Measurements from ENCODE around the gene AP4B1. TPM values are rescaled to one million over a fixed set of nuclear protein-coding genes. Genes with fewer than 3 reads are reported as not detected.
"Not testable (repeated sequence)": the region's sequence is repeated elsewhere in the genome, so short reads cannot be mapped to it uniquely, and the experiment has no call there.

The AP4B1 gene
- total RNA-seq = 15.4 TPM
- long read RNA-seq, transcript AP4B1-201 (11 exons, 2,742 nt) = major isoform, 11 of 28 reads
- long read RNA-seq, transcript AP4B1-204 (10 exons, 2,818 nt) = minor isoform, 9 of 28 reads
- long read RNA-seq, partial matches to known transcripts = 4 of 28 reads
- long read RNA-seq, other reads (novel, unspliced or antisense) = 4 of 28 reads

DNA sequence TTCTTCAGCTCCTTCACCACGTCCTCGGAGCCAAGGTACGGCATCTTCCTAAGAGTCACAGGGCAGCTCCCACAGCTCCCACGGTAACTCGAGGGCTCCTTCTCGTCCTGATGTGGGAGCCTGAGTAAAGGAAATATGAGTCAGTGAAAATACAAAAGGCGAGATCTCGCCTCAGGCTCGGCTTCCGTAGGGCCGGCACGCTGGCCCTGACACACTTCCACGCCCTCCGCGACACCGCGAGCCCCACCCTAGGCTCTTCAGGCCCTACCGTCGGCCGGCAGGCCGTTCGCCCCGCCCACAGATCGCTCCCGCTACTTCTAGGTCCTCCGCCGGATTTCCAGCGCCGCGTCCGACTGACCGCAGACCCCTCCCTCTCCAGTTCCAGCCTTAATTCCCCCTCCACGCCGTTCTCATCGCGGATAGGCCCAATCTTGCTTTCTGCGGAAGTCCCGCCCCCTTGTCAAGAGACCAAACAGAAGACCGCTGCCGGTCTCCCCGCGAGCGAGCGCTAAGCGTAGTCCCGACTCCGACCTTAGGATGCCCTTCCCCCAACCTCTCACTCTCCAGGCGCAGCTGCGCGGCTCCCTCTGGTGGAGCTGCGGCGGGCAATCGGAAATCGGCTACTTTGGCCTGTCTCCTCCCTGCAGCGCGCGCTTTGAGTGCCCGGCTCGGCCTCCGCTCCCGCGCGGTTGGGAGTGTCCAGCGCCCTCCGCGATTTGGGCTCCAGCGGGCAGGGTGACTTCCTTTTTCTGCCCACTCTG is at the start of gene AP4B1, which contains the start of gene DCLRE1B:
TSS of gene AP4B1 (minus strand) at position 126 of the 761 bp plus-strand sequence. CDS start at position 44, 82 bp downstream.
TSS of gene DCLRE1B (plus strand) at position 653 of the 761 bp plus-strand sequence. CDS start 261 bp downstream, outside the sequence.
- DNase-seq (peak; percentile 100), ATAC-seq (peak; percentile 98)
- intact Hi-C loops (cut with micrococcal nuclease) = no loop called here

DNA sequence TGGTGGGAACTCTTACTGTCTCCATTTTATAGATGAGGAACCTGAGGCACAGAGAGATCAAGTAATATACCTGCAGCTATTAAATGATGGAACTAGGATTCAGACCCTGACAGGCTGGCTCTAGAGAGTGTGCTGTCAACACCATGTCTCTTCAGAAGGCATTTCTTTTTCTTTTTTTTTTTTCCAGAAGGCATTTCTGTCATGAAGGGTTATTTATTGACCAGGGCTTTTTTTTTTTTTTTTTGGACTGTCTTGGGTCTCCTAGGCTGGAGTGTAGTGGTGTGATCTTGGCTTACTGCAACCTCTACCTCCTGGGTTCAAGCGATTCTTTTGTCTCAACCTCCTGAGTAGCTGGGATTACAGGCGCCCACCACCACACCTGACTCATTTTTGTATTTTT is 47.1 kb upstream of the AP4B1 start:
- DNase-seq (no peak), ATAC-seq (no peak)
- intact Hi-C loops (cut with micrococcal nuclease) = no loop called here

DNA sequence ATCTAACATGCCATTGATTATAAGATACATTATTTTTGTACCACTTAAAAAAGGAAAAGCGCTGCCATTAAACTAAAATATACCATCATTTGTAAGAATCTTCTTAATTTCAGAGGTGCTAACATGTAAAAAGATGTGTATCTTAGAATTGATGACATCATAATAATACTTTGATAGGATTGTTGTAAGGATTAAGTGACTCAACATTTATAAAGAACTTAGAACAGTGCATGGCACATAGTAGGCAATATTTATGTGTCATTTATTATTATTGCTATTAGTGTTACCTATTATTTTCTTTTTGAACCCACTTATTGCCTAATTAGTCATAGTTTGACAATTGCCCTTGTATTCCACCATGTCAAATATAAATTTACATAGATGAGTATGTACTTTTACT is 46.3 kb upstream of the AP4B1 start:
- intact Hi-C loops (cut with micrococcal nuclease) = no loop called here
- no peak for ATAC-seq
- no peak for DNase-seq

DNA sequence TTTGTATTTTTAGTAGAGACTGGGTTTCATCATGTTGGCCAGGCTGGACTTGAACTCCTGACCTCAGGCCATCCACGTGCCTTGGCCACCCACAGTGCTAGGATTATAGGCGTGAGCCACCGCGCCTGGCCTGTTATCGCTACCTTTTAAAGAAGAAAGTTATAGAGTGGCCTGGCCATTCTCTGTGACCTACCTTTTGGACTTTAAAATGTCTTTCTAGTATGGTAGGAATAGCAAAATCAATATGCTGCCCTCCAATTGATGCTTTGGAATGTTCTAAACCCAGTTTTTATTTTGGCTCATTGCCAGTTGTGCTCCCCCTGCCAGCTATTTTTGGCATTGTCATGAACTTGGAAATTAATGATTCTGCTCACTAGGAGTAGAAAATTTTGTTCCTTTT is 44.4 kb upstream of the AP4B1 start:
- ATAC-seq (no peak), DNase-seq (peak; percentile 35)
- intact Hi-C loops (cut with micrococcal nuclease) = no loop called here

DNA sequence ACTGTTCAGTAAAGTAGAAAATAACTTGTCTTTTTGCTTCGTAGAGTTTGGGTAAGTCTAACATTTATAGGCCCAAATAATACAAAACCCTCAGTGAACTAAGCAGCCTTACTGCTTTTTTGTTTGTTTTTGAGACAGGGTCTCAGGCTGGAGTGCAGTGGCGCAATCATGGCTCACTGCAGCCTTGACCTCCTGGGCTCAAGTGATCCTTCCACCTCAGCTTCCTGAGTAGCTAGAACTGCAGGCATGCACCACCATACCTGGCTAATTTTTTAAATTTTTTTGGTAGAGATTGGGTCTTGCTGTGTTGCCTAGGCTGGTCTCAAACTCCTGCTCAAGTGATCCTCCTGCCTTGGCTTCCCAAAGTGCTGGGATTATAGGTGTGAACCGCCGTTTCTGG is 43.6 kb upstream of the AP4B1 start:
- intact Hi-C loops (cut with micrococcal nuclease); DNase-seq; ATAC-seq: not testable (repeated sequence)

DNA sequence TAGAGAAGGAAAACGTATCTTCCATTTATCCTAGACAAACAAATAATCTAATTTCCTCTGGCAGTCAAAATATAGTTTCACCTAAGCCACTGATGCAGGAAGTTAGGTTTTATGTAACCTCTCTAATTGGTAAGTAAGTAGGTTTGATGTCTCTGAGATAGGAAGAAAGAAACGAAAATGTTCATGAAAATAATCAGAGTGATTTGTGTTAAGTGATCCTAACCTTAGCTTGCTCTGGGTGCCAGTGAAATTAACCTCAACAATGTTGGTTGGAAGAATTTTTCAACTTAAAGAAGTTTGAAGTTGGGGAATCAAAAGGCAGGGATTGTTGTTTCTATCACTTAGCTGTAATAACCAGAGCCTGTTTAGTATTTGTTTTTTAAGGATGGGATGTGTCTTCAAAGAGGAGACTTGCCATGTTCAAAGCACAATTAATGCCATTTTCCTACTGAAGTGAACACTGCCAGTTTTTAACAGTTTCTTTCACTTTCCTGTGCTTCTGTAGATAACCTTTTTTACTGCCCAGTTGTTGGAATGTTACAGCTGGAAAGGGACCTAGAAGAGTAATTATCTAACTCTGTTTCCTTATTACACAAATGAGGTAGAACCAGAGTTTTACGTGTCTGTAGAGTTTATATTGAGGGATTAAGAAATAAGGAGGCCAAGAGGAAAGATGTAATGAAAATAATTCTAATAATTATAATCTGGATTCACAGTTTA is 42.9 kb upstream of the AP4B1 start:
- DNase-seq (no peak), ATAC-seq (no peak)
- intact Hi-C loops (cut with micrococcal nuclease) = no loop called here

DNA sequence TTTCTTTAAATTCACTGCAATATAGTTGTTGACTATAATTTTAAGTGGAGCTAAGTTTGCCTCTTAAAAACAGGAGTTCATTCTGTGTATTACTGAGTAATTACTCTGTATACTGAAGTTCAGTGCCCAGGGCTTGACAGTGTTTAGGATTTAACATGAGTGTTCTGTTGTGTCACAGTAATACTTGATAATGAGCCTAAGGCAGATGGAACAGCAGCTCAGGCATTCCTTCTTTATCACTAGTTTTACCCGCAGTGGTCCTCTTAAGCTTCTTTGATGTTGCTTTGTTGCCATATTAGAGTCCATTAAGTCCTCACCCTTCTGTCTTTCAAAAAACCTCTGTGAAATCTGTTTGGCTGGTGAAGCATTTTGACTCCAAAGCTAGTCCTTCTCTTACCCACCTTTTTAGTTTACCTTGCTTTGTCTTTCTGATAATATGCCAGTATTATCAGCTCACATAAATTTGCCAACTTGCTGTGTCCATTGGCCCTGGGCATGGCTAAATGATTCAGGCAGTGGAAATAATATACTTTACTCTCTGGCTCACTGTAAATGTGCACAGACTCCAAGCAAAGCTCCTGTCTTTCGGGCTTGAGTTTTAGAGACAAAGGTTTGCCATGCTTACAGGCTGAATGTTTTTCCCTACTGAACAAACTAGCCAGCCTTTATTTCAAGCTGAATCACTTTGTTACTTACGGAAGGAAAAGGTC is 42.2 kb upstream of the AP4B1 start:
- intact Hi-C loops (cut with micrococcal nuclease) = no loop called here
- peak; percentile 58 for ATAC-seq

DNA sequence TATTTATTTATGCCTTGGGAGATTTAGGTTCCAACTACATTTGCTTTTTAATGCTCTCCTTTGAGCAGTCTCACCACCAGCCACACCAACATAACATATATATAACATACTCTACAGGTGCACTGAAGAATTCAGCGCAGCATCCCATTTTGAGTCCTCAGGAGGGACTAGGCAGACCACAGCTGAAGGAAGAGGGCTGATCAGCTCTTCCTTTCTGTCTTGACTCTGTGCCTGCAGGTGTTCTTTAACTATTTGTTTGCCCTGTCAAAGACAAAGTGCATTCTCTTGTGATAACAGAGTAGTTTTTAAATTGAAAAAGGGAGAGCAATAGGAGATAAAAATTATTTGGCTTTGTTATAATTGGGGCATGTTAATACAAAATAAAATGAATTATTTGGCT is 41.5 kb upstream of the AP4B1 start:
- ATAC-seq (no peak), DNase-seq (no peak)
- intact Hi-C loops (cut with micrococcal nuclease) = no loop called here

More for the DNA sequence above, 42.2 kb upstream of the AP4B1 start:
- no peak for DNase-seq

DNA sequence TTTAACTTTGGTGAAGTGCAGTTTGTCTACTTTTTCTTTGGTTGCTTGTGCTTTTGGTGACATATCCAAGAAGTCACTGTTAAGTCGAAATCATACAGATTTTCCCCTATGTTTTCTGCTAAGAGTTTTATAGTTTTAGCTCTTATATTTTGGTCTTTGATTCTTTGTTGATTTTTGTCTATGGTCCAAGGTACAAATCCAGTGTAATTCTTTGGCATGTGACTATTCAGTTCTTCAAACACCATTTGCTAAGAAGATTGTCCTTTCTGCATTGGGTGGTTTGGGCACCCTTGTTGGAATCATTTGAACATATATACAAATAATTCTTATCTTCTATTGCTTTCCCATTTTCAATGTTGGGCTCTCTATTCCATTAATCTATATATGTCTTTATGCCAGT is 40.7 kb upstream of the AP4B1 start:
- ATAC-seq = no peak
- intact Hi-C loops (cut with micrococcal nuclease) = no loop called here
- DNase-seq = no peak

DNA sequence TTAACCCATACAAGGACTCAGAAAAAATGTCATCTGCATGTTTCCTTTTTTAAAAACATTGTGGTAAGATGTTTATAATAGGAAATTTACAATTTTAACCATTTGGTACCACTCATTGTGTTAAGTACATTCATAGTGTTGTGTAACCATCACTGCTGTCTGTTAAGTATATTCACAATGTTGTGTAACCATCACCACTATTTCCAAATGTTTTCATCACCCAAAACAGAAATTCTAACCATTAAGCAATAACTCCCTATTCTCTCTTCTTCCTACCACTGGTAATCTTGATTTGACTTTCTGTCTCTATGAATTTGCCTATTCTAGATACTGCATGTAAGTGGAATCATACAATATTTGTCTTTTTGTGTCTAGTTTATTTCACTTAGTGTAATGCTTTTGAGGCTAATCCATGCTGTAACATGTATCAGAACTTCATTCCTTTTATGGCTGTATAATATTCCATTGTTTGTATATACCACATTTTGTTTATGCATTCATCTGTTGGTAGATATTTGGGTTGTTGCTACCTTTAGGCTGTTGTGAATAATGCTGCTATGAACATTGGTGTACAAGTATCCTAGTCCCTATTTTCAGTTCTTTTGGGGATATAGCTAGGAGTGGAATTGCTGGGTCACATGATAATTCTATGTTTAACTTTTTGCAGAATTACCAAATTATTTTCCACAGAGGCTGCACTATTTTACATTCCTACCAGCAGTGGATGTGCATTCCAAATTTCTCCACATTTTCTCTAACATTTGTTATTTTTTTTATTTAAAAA is 38.6 kb upstream of the AP4B1 start:
- intact Hi-C loops (cut with micrococcal nuclease) = no loop called here
- DNase-seq (no peak), ATAC-seq (no peak)

DNA sequence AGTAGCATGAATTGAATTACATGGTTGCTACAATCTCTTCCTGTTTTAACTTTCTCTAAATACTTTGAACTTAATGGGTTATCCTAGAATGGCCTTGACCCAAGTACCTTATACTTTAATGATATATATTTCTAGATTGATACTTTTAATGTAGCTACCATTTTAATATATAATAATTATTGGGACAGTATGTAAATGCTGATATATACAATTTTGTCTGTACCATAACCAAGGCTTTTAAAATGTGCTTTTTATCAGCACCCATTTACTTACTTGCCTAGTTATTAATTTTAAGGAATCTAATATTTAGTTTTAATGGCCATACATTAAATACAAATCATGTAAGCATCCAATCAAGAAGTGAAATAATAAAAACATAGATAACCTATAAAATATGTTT is 37.9 kb upstream of the AP4B1 start:
- no peak for ATAC-seq

DNA sequence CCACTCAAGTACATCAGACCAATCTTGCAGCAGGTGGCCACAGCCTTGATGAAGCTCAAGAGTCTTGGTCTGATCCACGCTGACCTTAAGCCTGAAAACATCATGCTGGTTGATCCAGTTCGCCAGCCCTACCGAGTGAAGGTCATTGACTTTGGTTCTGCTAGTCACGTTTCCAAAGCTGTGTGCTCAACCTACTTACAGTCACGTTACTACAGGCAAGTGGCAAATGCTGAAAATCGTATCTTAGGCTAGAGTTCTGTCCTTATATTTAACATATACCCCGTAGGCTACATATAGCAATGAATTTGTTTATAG is 36.6 kb upstream of the AP4B1 start:
- no peak for ATAC-seq
- intact Hi-C loops (cut with micrococcal nuclease) = no loop called here
- DNase-seq = no peak

More for the DNA sequence above, 37.9 kb upstream of the AP4B1 start:
- no peak for DNase-seq
- intact Hi-C loops (cut with micrococcal nuclease) = no loop called here

DNA sequence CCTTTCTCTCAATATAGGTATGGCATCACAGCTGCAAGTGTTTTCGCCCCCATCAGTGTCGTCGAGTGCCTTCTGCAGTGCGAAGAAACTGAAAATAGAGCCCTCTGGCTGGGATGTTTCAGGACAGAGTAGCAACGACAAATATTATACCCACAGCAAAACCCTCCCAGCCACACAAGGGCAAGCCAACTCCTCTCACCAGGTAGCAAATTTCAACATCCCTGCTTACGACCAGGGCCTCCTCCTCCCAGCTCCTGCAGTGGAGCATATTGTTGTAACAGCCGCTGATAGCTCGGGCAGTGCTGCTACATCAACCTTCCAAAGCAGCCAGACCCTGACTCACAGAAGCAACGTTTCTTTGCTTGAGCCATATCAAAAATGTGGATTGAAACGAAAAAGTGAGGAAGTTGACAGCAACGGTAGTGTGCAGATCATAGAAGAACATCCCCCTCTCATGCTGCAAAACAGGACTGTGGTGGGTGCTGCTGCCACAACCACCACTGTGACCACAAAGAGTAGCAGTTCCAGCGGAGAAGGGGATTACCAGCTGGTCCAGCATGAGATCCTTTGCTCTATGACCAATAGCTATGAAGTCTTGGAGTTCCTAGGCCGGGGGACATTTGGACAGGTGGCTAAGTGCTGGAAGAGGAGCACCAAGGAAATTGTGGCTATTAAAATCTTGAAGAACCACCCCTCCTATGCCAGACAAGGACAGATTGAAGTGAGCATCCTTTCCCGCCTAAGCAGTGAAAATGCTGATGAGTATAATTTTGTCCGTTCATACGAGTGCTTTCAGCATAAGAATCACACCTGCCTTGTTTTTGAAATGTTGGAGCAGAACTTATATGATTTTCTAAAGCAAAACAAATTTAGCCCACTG is 36.0 kb upstream of the AP4B1 start:
- ATAC-seq (no peak), DNase-seq (no peak)
- intact Hi-C loops (cut with micrococcal nuclease) = no loop called here

DNA sequence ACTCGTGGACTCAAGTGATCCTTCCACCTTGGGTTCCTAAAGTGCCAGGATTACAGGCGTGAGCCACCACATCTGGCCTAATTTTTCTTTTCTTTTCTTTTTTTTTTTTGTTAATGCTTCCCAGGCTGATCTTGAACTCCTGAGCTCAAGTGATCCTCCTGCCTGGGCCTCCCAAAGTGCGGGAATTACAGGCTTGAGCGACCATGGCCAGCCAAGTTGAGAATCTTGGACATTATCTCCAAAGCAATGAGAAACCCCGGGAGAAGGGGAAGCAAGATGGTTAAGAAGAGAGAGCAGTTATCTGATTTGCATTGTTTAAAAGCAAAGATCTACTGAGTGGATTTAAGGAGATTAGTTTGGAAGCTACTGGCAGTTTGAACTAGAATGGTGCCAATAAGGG is 33.6 kb upstream of the AP4B1 start:
- ATAC-seq (no peak), DNase-seq (no peak)
- intact Hi-C loops (cut with micrococcal nuclease) = loop anchor here (10.0 kb wide), 1 partner anchor 103 kb away; no protein-coding TSS in a partner anchor

DNA sequence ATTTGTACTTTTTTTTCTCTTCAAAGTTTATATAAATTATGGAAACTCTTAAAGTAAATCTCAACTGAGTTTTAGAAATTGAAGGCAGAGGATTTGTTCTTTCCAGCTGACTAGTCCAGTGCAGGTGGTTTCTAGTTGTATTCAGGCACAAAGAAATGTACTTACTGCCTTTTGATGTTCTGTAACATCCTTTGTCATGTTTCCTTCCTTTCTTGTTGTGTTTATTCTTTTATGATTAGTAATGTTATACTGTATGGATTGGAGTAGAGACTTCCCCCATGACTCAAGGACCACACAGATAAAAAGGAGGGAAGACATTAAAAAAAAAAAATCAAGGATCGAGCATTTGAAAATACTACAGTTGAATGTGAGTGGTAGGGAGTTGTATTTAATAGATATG is 32.5 kb upstream of the AP4B1 start:
- DNase-seq (no peak), ATAC-seq (no peak)
- intact Hi-C loops (cut with micrococcal nuclease) = loop anchor here (10.0 kb wide), 1 partner anchor 102 kb away; no protein-coding TSS in a partner anchor

DNA sequence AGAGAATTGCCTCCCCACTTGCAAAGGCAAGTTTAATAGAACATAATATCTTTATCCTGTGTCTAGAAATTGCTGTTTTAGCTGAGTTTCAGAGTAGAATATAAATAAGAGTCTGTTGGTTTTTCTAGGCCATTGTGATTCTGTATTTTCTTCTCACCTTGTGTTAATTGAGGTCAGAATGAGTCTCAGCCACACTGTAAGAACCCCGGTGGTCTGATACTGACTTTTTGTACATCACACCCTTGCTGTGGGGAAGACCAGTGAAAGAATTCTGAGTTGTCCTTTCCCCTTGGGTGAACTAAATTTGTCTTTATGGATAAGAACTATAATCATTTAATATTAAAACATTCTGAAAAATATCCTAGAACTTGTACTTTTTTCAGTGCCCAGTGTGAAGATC is 31.4 kb upstream of the AP4B1 start:
- ATAC-seq (no peak), DNase-seq (no peak)
- intact Hi-C loops (cut with micrococcal nuclease) = loop anchor here (10.0 kb wide), 1 partner anchor 101 kb away; no protein-coding TSS in a partner anchor

DNA sequence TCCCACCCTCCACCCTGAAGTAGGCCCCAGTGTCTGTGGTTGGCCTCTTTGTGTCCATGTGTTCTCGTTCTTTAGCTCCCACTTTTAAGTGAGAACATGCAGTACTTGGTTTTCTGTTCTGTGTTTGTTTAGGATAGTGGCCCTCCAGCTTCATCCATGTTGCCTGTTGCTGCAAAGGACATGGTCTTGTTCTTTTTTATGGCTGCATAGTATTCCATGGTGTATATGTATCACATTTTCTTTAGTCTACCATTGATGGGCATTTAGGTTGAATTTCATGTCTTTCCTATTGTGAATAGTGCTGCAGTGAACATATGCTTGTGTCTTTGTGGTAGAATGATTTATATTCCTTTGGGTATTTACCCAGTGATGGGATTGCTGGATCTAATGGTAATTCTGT is 30.6 kb upstream of the AP4B1 start:
- intact Hi-C loops (cut with micrococcal nuclease) = loop anchor here (10.0 kb wide), 1 partner anchor 100 kb away; no protein-coding TSS in a partner anchor
- ATAC-seq (no peak), DNase-seq (no peak)

Measured in left ventricle myocardium superior (tissue), 1 donor.